Measurements from ENCODE around the gene MAPK1. TPM values are rescaled to one million over a fixed set of nuclear protein-coding genes. Genes with fewer than 3 reads are reported as not detected.
"Not testable (repeated sequence)": the region's sequence is repeated elsewhere in the genome, so short reads cannot be mapped to it uniquely, and the experiment has no call there.

The MAPK1 gene
- polyA plus RNA-seq, 1 experiment = 154 TPM

DNA sequence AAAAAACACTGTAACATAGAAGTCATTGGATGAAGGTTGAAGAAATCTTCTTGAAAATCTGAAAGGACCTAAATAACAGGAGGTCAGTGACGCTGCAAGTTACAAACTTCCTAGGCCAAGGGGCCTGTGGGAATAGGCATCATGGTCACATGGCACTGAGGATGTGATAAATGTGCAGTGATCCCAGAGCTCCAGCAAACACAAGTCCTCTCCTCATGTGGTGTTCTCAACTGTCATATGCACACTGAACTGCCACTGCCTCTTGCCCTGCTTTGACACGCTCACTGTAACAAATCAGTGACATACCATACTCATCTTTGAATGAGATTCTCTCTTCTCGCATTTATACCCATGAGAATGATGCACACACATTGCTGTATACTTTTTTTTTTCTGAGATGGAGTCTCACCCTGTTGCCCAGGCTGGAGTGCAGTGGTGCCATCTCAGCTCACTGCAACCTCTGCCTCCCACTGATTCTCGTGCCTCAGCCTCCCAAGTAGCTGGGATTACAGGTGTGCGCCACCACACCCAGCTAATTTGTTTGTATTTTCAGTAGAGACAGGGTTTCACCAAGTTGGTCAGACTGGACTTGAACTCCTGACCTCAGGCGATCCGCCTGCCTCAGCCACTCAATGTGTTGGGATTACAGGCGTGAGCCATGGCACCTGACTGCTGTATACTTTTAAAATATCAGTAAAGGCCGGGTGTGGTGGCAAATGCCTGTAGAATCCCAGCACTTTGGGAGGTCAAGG is 66.7 kb downstream of the MAPK1 start:
- ChIA-PET CTCF (no interaction called here), POLR2A (no interaction called here)
- Histone ChIP-seq H3K9me3 (ENCODE audit: control insufficient read depth, insufficient read depth, low read length) (no peaks in the 10 kb centered on the region), H3K27me3 (ENCODE audit: control insufficient read depth, insufficient read depth, low read length) (no peaks in the 10 kb centered on the region), H3K4me3 (ENCODE audit: low read depth, low read length) (no peak overlapping the region), H3K27ac (ENCODE audit: low read depth, low read length) (no peak overlapping the region)
- DNase-seq (ENCODE audit: low read depth, low spot score) = no peak
- TF ChIP-seq CTCF (IDR thresholded peaks at IDR 0.05; ENCODE audit: low read depth, low read length) = no peak

DNA sequence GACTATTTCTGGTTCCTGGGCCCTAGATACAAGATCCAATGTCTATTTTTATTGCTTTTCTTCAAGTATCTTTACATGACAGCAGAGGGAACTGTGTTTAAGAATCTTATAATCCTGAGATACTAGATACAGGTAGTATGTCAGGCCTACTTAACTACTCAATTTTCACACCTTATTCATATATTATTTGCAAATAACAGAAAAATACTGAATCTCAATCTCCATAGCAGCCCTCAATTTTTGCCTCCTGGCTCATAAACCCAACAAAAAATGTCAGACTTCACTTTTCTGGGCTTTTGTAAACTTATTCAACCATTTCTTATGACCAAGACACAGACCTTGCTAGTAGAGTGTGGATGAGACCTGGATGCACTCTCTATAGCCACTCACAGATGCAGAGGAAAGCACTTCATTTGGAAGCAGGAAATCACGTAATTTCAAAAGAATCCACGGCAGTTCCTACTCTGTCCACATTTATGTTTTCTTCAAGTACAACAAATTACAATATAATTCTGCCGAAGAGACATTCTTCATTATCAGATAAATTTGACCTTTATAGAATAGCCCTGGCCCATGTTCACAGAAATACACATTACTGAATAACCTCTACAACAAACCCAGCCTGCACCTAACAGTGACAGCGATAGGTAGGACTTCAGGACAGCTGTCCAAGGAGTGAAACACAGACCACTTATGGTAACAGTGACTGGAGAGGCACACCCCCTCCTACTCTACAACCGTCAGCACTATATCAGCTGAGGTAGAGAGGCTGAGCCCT is 69.8 kb downstream of the MAPK1 start:
- TF ChIP-seq CTCF (IDR thresholded peaks at IDR 0.05; ENCODE audit: low read depth, low read length) = no peak
- CTCF ChIA-PET = no interaction called here
- H3K27ac ChIP-seq (ENCODE audit: low read depth, low read length) = no peak overlapping the region
- no peaks in the 10 kb centered on the region for H3K9me3 ChIP-seq (ENCODE audit: control insufficient read depth, insufficient read depth, low read length)
- H3K27me3 ChIP-seq (ENCODE audit: control insufficient read depth, insufficient read depth, low read length) = no peaks in the 10 kb centered on the region
- no peak overlapping the region for H3K4me3 ChIP-seq (ENCODE audit: low read depth, low read length)
- DNase-seq (ENCODE audit: low read depth, low spot score) = no peak
- POLR2A ChIA-PET = interaction anchor here (0.6 kb wide), 1 partner anchor 9 kb away, joined by 3 read pairs; no protein-coding TSS in a partner anchor

DNA sequence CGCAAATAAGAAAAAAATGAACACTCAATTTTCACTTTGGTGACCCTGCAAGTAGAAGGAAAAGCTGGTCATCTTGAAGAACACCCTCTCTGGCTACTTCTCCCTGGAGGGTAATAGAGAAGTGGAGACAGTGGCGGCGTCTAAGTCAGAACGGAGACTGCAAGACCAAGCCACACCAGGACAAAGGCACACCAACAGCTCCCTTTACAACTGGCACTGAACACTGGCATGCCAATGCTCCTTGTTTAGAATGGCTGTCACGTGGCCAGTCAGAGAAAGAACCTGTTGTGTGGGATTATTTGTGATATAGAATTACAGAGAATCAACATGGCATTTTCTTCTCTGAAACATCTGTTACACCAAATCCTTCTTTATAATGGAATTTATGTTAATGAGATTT is 70.6 kb downstream of the MAPK1 start:
- Histone ChIP-seq H3K27me3 (ENCODE audit: control insufficient read depth, insufficient read depth, low read length) (no peaks in the 10 kb centered on the region), H3K4me3 (ENCODE audit: low read depth, low read length) (no peak overlapping the region), H3K9me3 (ENCODE audit: control insufficient read depth, insufficient read depth, low read length) (no peaks in the 10 kb centered on the region), H3K27ac (ENCODE audit: low read depth, low read length) (no peak overlapping the region)
- POLR2A ChIA-PET = interaction anchor here (0.6 kb wide), 1 partner anchor 10 kb away, joined by 3 read pairs; no protein-coding TSS in a partner anchor
- no peak for TF ChIP-seq CTCF (IDR thresholded peaks at IDR 0.05; ENCODE audit: low read depth, low read length)
- DNase-seq (ENCODE audit: low read depth, low spot score) = no peak
- CTCF ChIA-PET = no interaction called here

- Histone ChIP-seq H3K4me3 (ENCODE audit: low read depth, low read length) (no peak overlapping the region), H3K27ac (ENCODE audit: low read depth, low read length) (no peak overlapping the region), H3K27me3 (ENCODE audit: control insufficient read depth, insufficient read depth, low read length) (no peaks in the 10 kb centered on the region), H3K9me3 (ENCODE audit: control insufficient read depth, insufficient read depth, low read length) (no peaks in the 10 kb centered on the region)
- POLR2A ChIA-PET = interaction anchor here (0.6 kb wide), 1 partner anchor 17 kb away, joined by 5 read pairs; no protein-coding TSS in a partner anchor
- DNase-seq (ENCODE audit: low read depth, low spot score) = no peak
- TF ChIP-seq CTCF (IDR thresholded peaks at IDR 0.05; ENCODE audit: low read depth, low read length) = no peak
- CTCF ChIA-PET = no interaction called here
Measured at GRCh38 chr22:21796231-21796630, 71.2 kb downstream of the MAPK1 start.

DNA sequence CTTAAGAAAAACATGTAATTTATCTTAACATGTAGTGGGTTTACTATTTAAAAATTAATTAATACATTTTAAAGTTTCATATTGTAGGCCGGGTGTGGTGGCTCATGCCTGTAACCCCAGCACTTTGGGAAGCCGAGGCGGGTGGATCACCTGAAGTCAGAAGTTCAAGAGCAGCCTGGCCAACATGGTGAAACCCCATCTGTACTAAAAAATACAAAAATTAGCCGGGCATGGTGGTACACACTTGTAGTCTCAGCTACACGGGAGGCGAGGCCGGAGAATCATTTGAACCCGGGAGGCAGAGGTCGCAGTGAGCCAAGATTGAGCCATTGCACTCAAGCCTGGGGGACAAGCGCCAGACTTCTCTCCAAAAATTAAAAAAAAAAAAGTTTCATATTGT is 73.7 kb downstream of the MAPK1 start:
- POLR2A ChIA-PET, CTCF ChIA-PET: not testable (repeated sequence)

More for the DNA sequence above, 73.7 kb downstream of the MAPK1 start:
- H3K4me3 ChIP-seq (ENCODE audit: low read depth, low read length); DNase-seq (ENCODE audit: low read depth, low spot score); H3K27me3 ChIP-seq (ENCODE audit: control insufficient read depth, insufficient read depth, low read length); H3K9me3 ChIP-seq (ENCODE audit: control insufficient read depth, insufficient read depth, low read length); H3K27ac ChIP-seq (ENCODE audit: low read depth, low read length): not testable (repeated sequence)

Data from AG04450 (cell line).